IMR-90 (cell line): ENCODE results near the gene SLC13A1. TPM values are rescaled to one million over a fixed set of nuclear protein-coding genes. Genes with fewer than 3 reads are reported as not detected.

ENCODE experiments used
- ATAC-seq: fragments of 200-7000 bp; cut with Tn5 transposase; 2 replicates; pipeline ENCODE4 v1.9.1; 2020; ENCODE audit warnings: low read depth, mild to moderate bottlenecking, moderate library complexity
- BruUV-seq: library from RNA; stranded (reverse); fragments of 400-500 nt; replicated peaks from 2 replicates; lab custom pipeline; 2021; lab: Mats Ljungman, UMichigan
- CTCF ChIA-PET: fragments of 300-600 bp; formaldehyde crosslinking; extraction: SDS; loops from one replicate; lab custom pipeline; 2021; ENCODE audit warnings: antibody characterized with exemption; lab: Yijun Ruan, JAX
- POLR2A ChIA-PET: fragments of 300-600 bp; sonication (Branson Sonifier 250); formaldehyde crosslinking; loops from one replicate; lab custom pipeline; 2022; ENCODE audit warnings: antibody characterized with exemption; ENCODE audit not compliant: unreplicated experiment; lab: Charles Lee
- DNase-seq: peaks from one replicate; pipeline ENCODE4 v3.0.0; 2013
- H2AFZ ChIP-seq: replicated peaks from 2 replicates; pipeline ENCODE3; 2013; ENCODE audit warnings: low read length, mild to moderate bottlenecking; ENCODE audit not compliant: poor library complexity
- H2AK5ac ChIP-seq: 2 replicates; pipeline ENCODE4 v1.6.1; 2013; ENCODE audit warnings: low read depth, low read length, inconsistent platforms
- H2AK9ac ChIP-seq: replicated peaks from 2 replicates; pipeline ENCODE3; 2013; ENCODE audit warnings: mild to moderate bottlenecking, low read depth, low read length, moderate library complexity; ENCODE audit not compliant: poor library complexity
- H2BK120ac ChIP-seq: 2 replicates; pipeline ENCODE4 v1.6.1; 2013; ENCODE audit warnings: low read depth, low read length, inconsistent platforms
- H2BK15ac ChIP-seq: 3 replicates; pipeline ENCODE4 v1.6.1; 2013; ENCODE audit warnings: low read depth, low read length, inconsistent platforms
- H2BK20ac ChIP-seq: 2 replicates; pipeline ENCODE4 v1.6.1; 2013; ENCODE audit warnings: low read depth, mild to moderate bottlenecking, inconsistent platforms, low read length, moderate library complexity
- H2BK5ac ChIP-seq: 2 replicates; pipeline ENCODE4 v1.6.1; 2013; ENCODE audit warnings: mild to moderate bottlenecking, low read depth, low read length, inconsistent platforms; ENCODE audit not compliant: poor library complexity, severe bottlenecking
- H3K14ac ChIP-seq: replicated peaks from 2 replicates; pipeline ENCODE4 v1.6.1; 2013; ENCODE audit warnings: low read depth, low read length, inconsistent platforms
- H3K18ac ChIP-seq: 2 replicates; pipeline ENCODE4 v1.6.1; 2013; ENCODE audit warnings: low read depth, low read length, control low read depth
- H3K23ac ChIP-seq: 2 replicates; pipeline ENCODE4 v1.6.1; 2013; ENCODE audit warnings: low read depth, low read length, inconsistent platforms
- H3K27ac ChIP-seq: 2 replicates; pipeline ENCODE4 v1.5.1; 2013; ENCODE audit warnings: mild to moderate bottlenecking, control low read depth, low read length; ENCODE audit not compliant: insufficient read depth
- H3K27me3 ChIP-seq: 2 replicates; pipeline ENCODE4 v1.6.1; 2013; ENCODE audit warnings: low read length; ENCODE audit not compliant: control insufficient read depth, insufficient read depth
- H3K36me3 ChIP-seq: 2 replicates; pipeline ENCODE4 v1.6.1; 2013; ENCODE audit warnings: low read length, mixed read lengths; ENCODE audit not compliant: control insufficient read depth, insufficient read depth
- H3K4ac ChIP-seq: 2 replicates; pipeline ENCODE4 v1.6.1; 2013; ENCODE audit warnings: low read depth, low read length, inconsistent platforms
- H3K4me1 ChIP-seq: 2 replicates; pipeline ENCODE4 v1.6.1; 2013; ENCODE audit warnings: low read length, mixed read lengths; ENCODE audit not compliant: control insufficient read depth, insufficient read depth
- H3K4me2 ChIP-seq: 2 replicates; pipeline ENCODE4 v1.6.1; 2013; ENCODE audit warnings: low read depth, mild to moderate bottlenecking, control low read depth, low read length, moderate library complexity
- H3K4me3 ChIP-seq: 2 replicates; pipeline ENCODE4 v1.5.1; 2013; ENCODE audit warnings: low read depth, mild to moderate bottlenecking, control low read depth, low read length, moderate library complexity; ENCODE audit not compliant: insufficient read depth
- H3K56ac ChIP-seq: 2 replicates; pipeline ENCODE4 v1.6.1; 2013; ENCODE audit warnings: low read length, inconsistent platforms; ENCODE audit not compliant: insufficient read depth; ENCODE audit errors: extremely low read depth
- H3K79me1 ChIP-seq, 2 experiments: 2 replicates each; pipeline ENCODE4 v1.6.1; 2013; ENCODE audit warnings: low read length in 2 of 2, inconsistent platforms in 1 of 2, low read depth in 1 of 2
- H3K9ac ChIP-seq: 2 replicates; pipeline ENCODE4 v1.6.1; 2013; ENCODE audit warnings: low read depth, low read length, control low read depth
- H3K9me1 ChIP-seq: 2 replicates; pipeline ENCODE4 v1.6.1; 2013; ENCODE audit warnings: low read length, inconsistent platforms; ENCODE audit not compliant: insufficient read depth
- H3K9me3 ChIP-seq: 2 replicates; pipeline ENCODE4 v1.6.1; 2013; ENCODE audit warnings: low read length; ENCODE audit not compliant: control insufficient read depth, insufficient read depth
- H4K20me1 ChIP-seq: 2 replicates; pipeline ENCODE4 v1.6.1; 2013; ENCODE audit warnings: low read length, inconsistent platforms; ENCODE audit not compliant: insufficient read depth
- H4K5ac ChIP-seq: 2 replicates; pipeline ENCODE4 v1.6.1; 2013; ENCODE audit warnings: mild to moderate bottlenecking, low read depth, low read length, control low read depth
- H4K8ac ChIP-seq, 2 experiments: 2 replicates each; pipeline ENCODE4 v1.6.1; 2013; ENCODE audit warnings: low read depth in 2 of 2, low read length in 2 of 2, control low read depth in 1 of 2, inconsistent platforms in 1 of 2
- H4K91ac ChIP-seq: 2 replicates; pipeline ENCODE4 v1.6.1; 2013; ENCODE audit warnings: low read depth, low read length, inconsistent platforms; ENCODE audit not compliant: insufficient read depth
- CTCF ChIP-seq: conservative IDR thresholded peaks from 2 replicates; pipeline ENCODE4 v1.5.1; 2012; ENCODE audit warnings: mild to moderate bottlenecking, low read depth, low read length, improper control_type of control experiment
- MAZ ChIP-seq: IDR thresholded peaks from 2 replicates; pipeline ENCODE4 v1.6.1; 2012; ENCODE audit warnings: low read depth, mild to moderate bottlenecking, low read length, improper control_type of control experiment, moderate library complexity, borderline replicate concordance
- MXI1 ChIP-seq: IDR thresholded peaks from 2 replicates; pipeline ENCODE4 v1.6.1; 2012; ENCODE audit warnings: low read depth, mild to moderate bottlenecking, low read length, moderate library complexity, borderline replicate concordance
- NFE2L2 ChIP-seq: fragments of 150-350 bp; IDR thresholded peaks from 2 replicates; pipeline ENCODE4 v1.6.1; 2016; ENCODE audit warnings: low read depth, mild to moderate bottlenecking, low read length
- RAD21 ChIP-seq: IDR thresholded peaks from 2 replicates; pipeline ENCODE4 v1.6.1; 2012; ENCODE audit warnings: low read length, improper control_type of control experiment
- RFX5 ChIP-seq: IDR thresholded peaks from 2 replicates; pipeline ENCODE4 v1.8.0; 2012; ENCODE audit warnings: low read depth, mild to moderate bottlenecking, low read length, moderate library complexity
- SMC3 ChIP-seq: fragments of 150-350 bp; IDR thresholded peaks from 2 replicates; pipeline ENCODE4 v1.6.1; 2016; ENCODE audit warnings: low read depth, mild to moderate bottlenecking, antibody characterized with exemption, low read length, moderate library complexity
- WGBS, 2 experiments: methylation state at CpG; one replicate each; pipeline versions ENCODE4 v1.1.5 to v1.1.7; 2013; ENCODE audit warnings: missing lambda C conversion rate in 2 of 2; ENCODE audit not compliant: insufficient read length in 1 of 2; ENCODE audit errors: extremely low coverage in 2 of 2; 5-methylcytosine and 5-hydroxymethylcytosine counted together
- dilution Hi-C: fragments of 300-500 bp; cut with HindIII; formaldehyde crosslinking; loops from one replicate; pipeline ENCODE4 v1.14.3; 2018; ENCODE audit warnings: low sequenced_read_pairs; ENCODE audit not compliant: unreplicated experiment
- in situ Hi-C: fragments of 300-500 bp; cut with MboI; formaldehyde crosslinking; loops from 3 replicates; pipeline ENCODE4 v1.14.3; 2019; ENCODE audit warnings: low sequenced_read_pairs, inconsistent platforms, mixed read lengths
- intact Hi-C: fragments of 100-400 bp; cut with micrococcal nuclease; formaldehyde crosslinking; loops from 2 replicates; pipeline ENCODE4 v1.10.0; 2022
- polyA plus RNA-seq, 3 experiments: library from polyadenylated mRNA; depleted of rRNA; stranded (reverse); fragments of >200 nt; gene quantifications; 2 replicates each; pipeline ENCODE4 v1.2.3, GENCODE V29; 2012; ENCODE audit warnings: low replicate concordance in 1 of 3
- total RNA-seq: library from RNA; depleted of rRNA; stranded (reverse); fragments of >200 nt; gene quantifications from 2 replicates; pipeline ENCODE4 v1.2.3, GENCODE V29; 2012

The SLC13A1 gene
- total and polyA plus RNA-seq, 2 of the 4 experiments (the other 2 are of a cell fraction) = not detected

- in situ Hi-C loops (no loop called here), dilution Hi-C loops (no loop called here), intact Hi-C loops (no loop called here)
- TF ChIP-seq SMC3 = no peak
- no peak for TF ChIP-seq MXI1
- no peak for TF ChIP-seq CTCF
- no peak for TF ChIP-seq NFE2L2
- no peak for TF ChIP-seq RFX5
- no peak for TF ChIP-seq RAD21
- no peak for TF ChIP-seq MAZ
- H3K9me3 ChIP-seq = no peaks in the 10 kb centered on the region
- H4K20me1 ChIP-seq = no peaks in the 10 kb centered on the region
- no TSS peak for BruUV-seq
- H3K27ac ChIP-seq = no peak overlapping the region
- no peaks in the 10 kb centered on the region for H3K36me3 ChIP-seq
- H3K4me2 ChIP-seq = no peak overlapping the region
- H4K91ac ChIP-seq = no peak overlapping the region
- H3K9me1 ChIP-seq = no peaks in the 10 kb centered on the region
- ATAC-seq (no peak), DNase-seq (no peak)
- no peak overlapping the region for H3K23ac ChIP-seq
- H2BK120ac ChIP-seq = no peak overlapping the region
- H3K4ac ChIP-seq = no peak overlapping the region
- H3K27me3 ChIP-seq = no peaks in the 10 kb centered on the region
- no CpG with 5 or more reads among the region's 7 CpGs for WGBS, 2 experiments
- no peak overlapping the region for H4K5ac ChIP-seq
- H4K8ac ChIP-seq = no peak overlapping the region
- no peak overlapping the region for H2AK5ac ChIP-seq
- H2BK20ac ChIP-seq = no peak overlapping the region
- H3K79me1 ChIP-seq = no peaks in the 10 kb centered on the region
- H2BK15ac ChIP-seq = no peak overlapping the region
- H3K14ac ChIP-seq = no peak overlapping the region
- no peak overlapping the region for H2AFZ ChIP-seq
- no peak overlapping the region for H3K56ac ChIP-seq
- H2BK5ac ChIP-seq = no peak overlapping the region
- H3K18ac ChIP-seq = no peak overlapping the region
- ChIA-PET CTCF (no interaction called here), POLR2A (no interaction called here)
- H2AK9ac ChIP-seq = no peak overlapping the region
- no peaks in the 10 kb centered on the region for H3K4me1 ChIP-seq
- no peak overlapping the region for H3K9ac ChIP-seq
- no peak overlapping the region for H3K4me3 ChIP-seq
Observed at GRCh38 chr7:123155571-123155970, 44.2 kb downstream of the SLC13A1 start.
